OCI-LY1 (cell line): ENCODE data around the gene CHRM2.

Experiments
- EZH2 ChIP-seq: fragments of 200-600 bp; sonication (generic), shearing (Covaris generic); IDR thresholded peaks from 2 replicates; pipeline ENCODE4 v1.8.0; 2017; ENCODE audit warnings: borderline replicate concordance, mixed run types, mild to moderate bottlenecking, antibody characterized with exemption, low read length, moderate library complexity, mixed read lengths
- TF ChIP-seq, protein P1 (sequence below): fragments of 200-600 bp; sonication (generic), shearing (Covaris generic); IDR thresholded peaks from 2 replicates; pipeline ENCODE4 v1.5.1; 2017; ENCODE audit warnings: mild to moderate bottlenecking, antibody characterized with exemption, low read length, moderate library complexity, mixed read lengths

DNA sequence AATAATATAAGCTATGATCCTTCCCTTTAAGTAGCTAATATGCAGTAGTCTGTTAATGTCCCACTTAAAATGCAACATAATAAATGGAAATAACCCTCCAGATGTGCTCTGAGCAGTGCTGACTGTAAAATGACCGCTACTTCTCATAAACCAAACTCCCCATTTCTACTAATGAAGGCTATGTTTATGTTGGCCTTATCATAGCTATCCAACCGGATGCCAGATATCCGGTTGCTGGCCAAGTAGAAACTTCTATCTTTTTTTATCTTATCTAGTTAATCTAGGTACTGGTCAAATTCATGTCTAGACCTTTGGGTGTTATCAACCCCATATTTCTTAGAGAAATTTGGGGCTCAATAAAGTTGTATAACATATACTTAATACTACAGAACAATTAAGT is 56.6 kb downstream of the CHRM2 start:
- TF ChIP-seq, protein P1, sequence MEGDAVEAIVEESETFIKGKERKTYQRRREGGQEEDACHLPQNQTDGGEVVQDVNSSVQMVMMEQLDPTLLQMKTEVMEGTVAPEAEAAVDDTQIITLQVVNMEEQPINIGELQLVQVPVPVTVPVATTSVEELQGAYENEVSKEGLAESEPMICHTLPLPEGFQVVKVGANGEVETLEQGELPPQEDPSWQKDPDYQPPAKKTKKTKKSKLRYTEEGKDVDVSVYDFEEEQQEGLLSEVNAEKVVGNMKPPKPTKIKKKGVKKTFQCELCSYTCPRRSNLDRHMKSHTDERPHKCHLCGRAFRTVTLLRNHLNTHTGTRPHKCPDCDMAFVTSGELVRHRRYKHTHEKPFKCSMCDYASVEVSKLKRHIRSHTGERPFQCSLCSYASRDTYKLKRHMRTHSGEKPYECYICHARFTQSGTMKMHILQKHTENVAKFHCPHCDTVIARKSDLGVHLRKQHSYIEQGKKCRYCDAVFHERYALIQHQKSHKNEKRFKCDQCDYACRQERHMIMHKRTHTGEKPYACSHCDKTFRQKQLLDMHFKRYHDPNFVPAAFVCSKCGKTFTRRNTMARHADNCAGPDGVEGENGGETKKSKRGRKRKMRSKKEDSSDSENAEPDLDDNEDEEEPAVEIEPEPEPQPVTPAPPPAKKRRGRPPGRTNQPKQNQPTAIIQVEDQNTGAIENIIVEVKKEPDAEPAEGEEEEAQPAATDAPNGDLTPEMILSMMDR = no peak
- no peak for TF ChIP-seq EZH2
